Skeletal muscle satellite cell (primary cell): ENCODE results near the gene TMEM245.

Experiments
- H3K27me3 ChIP-seq: 2 replicates; pipeline ENCODE4 v1.7.0; 2013; ENCODE audit warnings: low read length; ENCODE audit not compliant: control insufficient read depth, insufficient read depth
- H3K36me3 ChIP-seq: 2 replicates; pipeline ENCODE4 v1.7.0; 2013; ENCODE audit warnings: mild to moderate bottlenecking, control low read depth, low read length; ENCODE audit not compliant: insufficient read depth
- H3K4me1 ChIP-seq: 2 replicates; pipeline ENCODE4 v1.7.0; 2013; ENCODE audit warnings: low read length; ENCODE audit not compliant: control insufficient read depth, insufficient read depth
- H3K4me2 ChIP-seq: 2 replicates; pipeline ENCODE4 v1.7.0; 2013; ENCODE audit warnings: mild to moderate bottlenecking, low read length
- H3K4me3 ChIP-seq: 2 replicates; pipeline ENCODE4 v1.7.0; 2013; ENCODE audit warnings: low read length
- H3K9ac ChIP-seq: 2 replicates; pipeline ENCODE4 v1.7.0; 2013; ENCODE audit warnings: mild to moderate bottlenecking, low read depth, low read length, moderate library complexity
- H3K9me3 ChIP-seq: replicated peaks from 2 replicates; pipeline ENCODE4 v1.7.0; 2013; ENCODE audit warnings: mild to moderate bottlenecking, control low read depth, low read length

The TMEM245 gene

GRCh38 chr9:109098171-109098959 lies 21.4 kb downstream of the TMEM245 start:
- H3K9me3 ChIP-seq: no peaks in the 10 kb centered on the region
- peak overlapping the region; percentile 29 for H3K9ac ChIP-seq
- peaks cover 5% of the 10 kb centered on the region for H3K36me3 ChIP-seq
- no peaks in the 10 kb centered on the region for H3K27me3 ChIP-seq
- H3K4me3 ChIP-seq: peak overlapping the region; percentile 9
- H3K4me2 ChIP-seq: peak overlapping the region; percentile 61
- peaks cover 46% of the 10 kb centered on the region for H3K4me1 ChIP-seq

- Histone ChIP-seq H3K4me1 (peaks cover 45% of the 10 kb centered on the region), H3K36me3 (peaks cover 13% of the 10 kb centered on the region), H3K9ac (no peak overlapping the region), H3K27me3 (no peaks in the 10 kb centered on the region), H3K9me3 (no peaks in the 10 kb centered on the region), H3K4me3 (no peak overlapping the region), H3K4me2 (no peak overlapping the region)
Measured at GRCh38 chr9:109097146-109097545, 22.6 kb downstream of the TMEM245 start.

GRCh38 chr9:109095321-109095720 lies 24.4 kb downstream of the TMEM245 start:
- H3K27me3 ChIP-seq: no peaks in the 10 kb centered on the region
- H3K4me2 ChIP-seq: no peak overlapping the region
- H3K9ac ChIP-seq: no peak overlapping the region
- H3K4me3 ChIP-seq: no peak overlapping the region
- no peaks in the 10 kb centered on the region for H3K9me3 ChIP-seq
- H3K4me1 ChIP-seq: peaks cover 33% of the 10 kb centered on the region
- H3K36me3 ChIP-seq: peaks cover 13% of the 10 kb centered on the region

- no peak overlapping the region for H3K4me3 ChIP-seq
- no peak overlapping the region for H3K4me2 ChIP-seq
- peaks cover 28% of the 10 kb centered on the region for H3K4me1 ChIP-seq
- H3K9me3 ChIP-seq: no peaks in the 10 kb centered on the region
- H3K36me3 ChIP-seq: peaks cover 13% of the 10 kb centered on the region
- H3K9ac ChIP-seq: no peak overlapping the region
- H3K27me3 ChIP-seq: no peaks in the 10 kb centered on the region
Measured at GRCh38 chr9:109094268-109094667, 25.5 kb downstream of the TMEM245 start.

GRCh38 chr9:109092587-109092986 lies 27.2 kb downstream of the TMEM245 start:
- Histone ChIP-seq H3K4me1 (peaks cover 12% of the 10 kb centered on the region), H3K9ac (no peak overlapping the region), H3K27me3 (no peaks in the 10 kb centered on the region), H3K9me3 (no peaks in the 10 kb centered on the region), H3K4me3 (no peak overlapping the region), H3K4me2 (no peak overlapping the region), H3K36me3 (peaks cover 24% of the 10 kb centered on the region)

GRCh38 chr9:109092051-109092580 lies 27.6 kb downstream of the TMEM245 start:
- Histone ChIP-seq H3K4me1 (peaks cover 8% of the 10 kb centered on the region), H3K9ac (no peak overlapping the region), H3K9me3 (no peaks in the 10 kb centered on the region), H3K27me3 (no peaks in the 10 kb centered on the region), H3K36me3 (peaks cover 27% of the 10 kb centered on the region), H3K4me3 (no peak overlapping the region), H3K4me2 (no peak overlapping the region)

- Histone ChIP-seq H3K27me3 (no peaks in the 10 kb centered on the region), H3K9me3 (no peaks in the 10 kb centered on the region), H3K9ac (no peak overlapping the region), H3K36me3 (peaks cover 36% of the 10 kb centered on the region), H3K4me1 (peaks cover 8% of the 10 kb centered on the region), H3K4me2 (no peak overlapping the region), H3K4me3 (no peak overlapping the region)
Measured at GRCh38 chr9:109088221-109088620, 31.5 kb downstream of the TMEM245 start.

- no peak overlapping the region for H3K9ac ChIP-seq
Measured at GRCh38 chr9:109087795-109088194, 32.0 kb downstream of the TMEM245 start.

GRCh38 chr9:109086221-109086620 lies 33.5 kb downstream of the TMEM245 start:
- H3K36me3 ChIP-seq: peaks cover 27% of the 10 kb centered on the region
- no peak overlapping the region for H3K4me2 ChIP-seq
- H3K9me3 ChIP-seq: no peaks in the 10 kb centered on the region
- H3K4me3 ChIP-seq: no peak overlapping the region
- H3K4me1 ChIP-seq: no peaks in the 10 kb centered on the region
- no peak overlapping the region for H3K9ac ChIP-seq
- no peaks in the 10 kb centered on the region for H3K27me3 ChIP-seq

More at GRCh38 chr9:109087795-109088194, 32.0 kb downstream of the TMEM245 start:
- Histone ChIP-seq H3K9me3 (no peaks in the 10 kb centered on the region), H3K4me2 (no peak overlapping the region), H3K27me3 (no peaks in the 10 kb centered on the region), H3K36me3 (peaks cover 34% of the 10 kb centered on the region), H3K4me1 (peaks cover 8% of the 10 kb centered on the region), H3K4me3 (no peak overlapping the region)

GRCh38 chr9:109085510-109085909 lies 34.2 kb downstream of the TMEM245 start:
- no peak overlapping the region for H3K4me3 ChIP-seq
- peaks cover 28% of the 10 kb centered on the region for H3K36me3 ChIP-seq
- H3K9ac ChIP-seq: no peak overlapping the region
- no peak overlapping the region for H3K4me2 ChIP-seq
- no peaks in the 10 kb centered on the region for H3K27me3 ChIP-seq
- no peaks in the 10 kb centered on the region for H3K4me1 ChIP-seq
- H3K9me3 ChIP-seq: no peaks in the 10 kb centered on the region

GRCh38 chr9:109083813-109084405 lies 35.8 kb downstream of the TMEM245 start:
- Histone ChIP-seq H3K9ac (no peak overlapping the region), H3K36me3 (peaks cover 34% of the 10 kb centered on the region), H3K4me1 (no peaks in the 10 kb centered on the region), H3K9me3 (no peaks in the 10 kb centered on the region), H3K27me3 (no peaks in the 10 kb centered on the region), H3K4me2 (no peak overlapping the region), H3K4me3 (no peak overlapping the region)
